Measurements from ENCODE around the gene FAM168A.

Gene FAM168A

GRCh38 chr11:73414977-73415651 is 182.8 kb downstream of the FAM168A start:
- peak; percentile 42 for DNase-seq (ENCODE audit: low read depth, low spot score)
- H3K4me3 ChIP-seq (ENCODE audit: low read length) = no peak overlapping the region

DNA sequence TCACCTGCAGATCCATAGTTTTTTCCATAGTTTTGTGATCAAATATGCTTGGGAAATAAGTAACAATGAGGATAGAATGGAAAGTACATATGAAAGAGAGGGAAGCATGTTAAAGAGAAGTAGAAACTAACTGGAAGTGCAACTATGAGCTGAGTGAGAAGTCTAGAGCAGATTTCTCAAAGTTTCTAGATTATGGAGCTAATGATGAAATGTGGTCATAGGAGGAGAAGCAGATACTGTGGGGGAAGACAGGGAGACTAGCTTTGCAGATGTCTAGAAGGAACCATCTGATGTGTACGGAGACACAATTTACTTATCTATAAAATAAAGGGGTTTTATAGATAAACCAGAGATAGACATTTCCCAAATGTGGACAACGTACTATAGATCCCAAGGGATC is 184.7 kb downstream of the FAM168A start:
- no peak for DNase-seq (ENCODE audit: low read depth, low spot score)
- no peak overlapping the region for H3K4me3 ChIP-seq (ENCODE audit: low read length)

DNA sequence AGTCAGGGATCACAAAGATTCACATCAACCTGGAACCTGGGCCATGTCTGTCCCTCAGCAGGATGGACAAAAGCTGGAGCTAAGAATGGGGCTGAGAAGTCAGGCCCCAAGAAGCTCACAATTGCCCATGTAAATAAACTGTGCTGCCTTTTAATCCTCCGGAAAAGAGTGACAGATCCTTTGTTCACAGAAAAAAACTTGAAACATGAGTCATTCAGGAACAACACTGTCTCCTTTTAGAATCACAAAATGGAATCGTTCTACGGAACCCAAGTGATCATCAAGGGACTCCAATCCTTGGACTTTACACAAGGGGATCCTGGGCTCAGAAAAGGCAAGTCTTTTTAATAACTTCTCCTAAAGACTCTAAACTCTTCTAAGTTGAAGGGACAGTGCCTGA is 185.6 kb downstream of the FAM168A start:
- no peak overlapping the region for H3K4me3 ChIP-seq (ENCODE audit: low read length)
- no peak for DNase-seq (ENCODE audit: low read depth, low spot score)

DNA sequence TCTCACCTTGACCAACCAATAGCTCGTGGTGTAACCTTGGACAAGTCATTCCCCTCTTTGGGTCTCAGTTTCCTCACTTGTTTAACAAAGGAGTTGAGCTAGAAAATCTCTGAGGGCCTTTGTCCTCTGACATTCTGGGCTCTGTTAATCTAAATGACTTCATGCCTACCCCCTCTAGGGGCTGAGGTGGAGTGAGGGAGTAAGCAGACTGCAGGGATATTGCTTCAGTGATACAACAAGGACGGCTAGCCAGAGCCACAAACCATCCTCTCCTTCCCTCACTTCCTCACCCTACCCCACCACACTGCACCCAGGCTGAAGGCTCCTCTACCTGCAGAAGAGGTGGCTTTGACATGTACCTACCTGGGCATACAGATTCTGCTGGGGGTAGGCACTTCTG is 186.9 kb downstream of the FAM168A start:
- DNase-seq (ENCODE audit: low read depth, low spot score) = no peak
- H3K4me3 ChIP-seq (ENCODE audit: low read length) = no peak overlapping the region

GRCh38 chr11:73410627-73411026 is 187.3 kb downstream of the FAM168A start:
- no peak for DNase-seq (ENCODE audit: low read depth, low spot score)
- no peak overlapping the region for H3K4me3 ChIP-seq (ENCODE audit: low read length)

DNA sequence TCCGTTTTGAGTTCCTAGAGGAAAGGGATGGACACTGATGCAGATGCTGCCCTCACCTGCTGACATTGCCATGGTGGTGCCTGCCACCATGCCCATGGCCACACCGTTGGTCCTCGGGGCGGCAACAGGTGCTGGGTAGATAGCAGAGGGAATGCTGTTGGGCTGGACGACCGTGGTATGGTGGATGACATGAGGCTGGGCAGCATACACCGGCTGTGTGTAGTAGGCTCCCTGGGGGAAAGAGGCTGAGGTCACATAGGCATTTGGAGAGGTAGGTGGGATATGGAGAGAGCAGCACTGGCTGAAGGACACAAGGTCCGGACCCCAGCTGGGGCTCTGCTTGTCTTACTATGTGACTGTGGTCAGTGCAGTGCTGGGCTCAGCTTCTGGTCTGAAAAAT is 188.5 kb downstream of the FAM168A start:
- DNase-seq (ENCODE audit: low read depth, low spot score) = no peak
- no peak overlapping the region for H3K4me3 ChIP-seq (ENCODE audit: low read length)

GRCh38 chr11:73406619-73407018 is 191.3 kb downstream of the FAM168A start:
- DNase-seq (ENCODE audit: low read depth, low spot score) = no peak
- no peak overlapping the region for H3K4me3 ChIP-seq (ENCODE audit: low read length)

- H3K4me3 ChIP-seq (ENCODE audit: low read length) = no peak overlapping the region
- no peak for DNase-seq (ENCODE audit: low read depth, low spot score)
These were observed 191.8 kb downstream of the FAM168A start for GRCh38 chr11:73406131-73406530.

GRCh38 chr11:73405146-73405510 is 192.8 kb downstream of the FAM168A start:
- no peak overlapping the region for H3K4me3 ChIP-seq (ENCODE audit: low read length)
- DNase-seq (ENCODE audit: low read depth, low spot score) = no peak

DNA sequence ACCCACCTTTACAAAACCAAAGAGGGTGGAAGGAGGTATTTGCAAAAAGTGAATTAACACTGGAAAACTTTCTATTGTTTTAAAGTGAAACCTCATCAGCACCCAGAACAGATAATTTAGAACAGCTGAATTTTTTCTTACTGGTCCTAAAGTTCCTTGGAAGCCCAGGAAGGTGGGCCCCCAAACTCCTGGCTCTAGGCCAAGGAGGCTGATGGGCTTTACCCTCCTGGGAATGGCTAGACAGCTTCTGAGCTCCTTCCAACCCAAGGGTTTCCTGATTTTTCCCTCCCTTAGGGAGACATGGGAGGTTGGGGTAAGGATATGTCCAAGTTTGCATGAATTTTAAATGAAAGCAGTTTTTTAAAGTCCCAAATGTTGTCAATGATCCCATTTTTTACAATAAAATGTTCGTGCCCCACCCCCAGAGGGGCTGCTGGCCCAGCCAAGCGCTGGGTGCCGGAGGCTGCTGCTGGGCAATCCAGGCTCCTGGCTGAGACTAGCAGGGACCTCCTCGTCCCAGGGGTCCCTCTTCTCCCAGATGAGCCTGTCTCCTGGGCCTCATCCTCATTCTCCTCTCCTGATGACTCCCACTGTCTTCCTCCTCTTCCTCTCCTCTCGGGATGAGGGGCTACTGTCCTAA is 193.3 kb downstream of the FAM168A start:
- no peak for DNase-seq (ENCODE audit: low read depth, low spot score)
- H3K4me3 ChIP-seq (ENCODE audit: low read length) = no peak overlapping the region

DNA sequence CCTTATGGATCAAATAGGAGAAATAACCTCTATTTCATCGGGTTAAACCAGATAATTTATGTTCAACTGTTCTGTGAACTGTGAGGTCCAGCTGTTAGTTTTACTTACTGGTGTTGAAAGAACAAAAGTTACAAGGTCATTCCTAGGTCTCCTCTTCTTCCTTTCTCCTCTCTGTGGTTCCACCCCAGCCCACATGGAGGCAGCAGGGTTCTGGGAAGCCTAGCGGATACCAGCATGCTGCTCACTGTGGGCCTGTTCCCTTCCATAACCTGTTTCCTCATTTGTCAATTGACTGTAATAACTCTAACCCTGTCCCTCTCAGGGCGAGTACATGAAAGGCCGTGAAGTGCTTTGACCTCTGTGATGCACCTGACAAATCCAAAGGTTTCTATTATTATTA is 193.9 kb downstream of the FAM168A start:
- DNase-seq (ENCODE audit: low read depth, low spot score) = no peak

DNA sequence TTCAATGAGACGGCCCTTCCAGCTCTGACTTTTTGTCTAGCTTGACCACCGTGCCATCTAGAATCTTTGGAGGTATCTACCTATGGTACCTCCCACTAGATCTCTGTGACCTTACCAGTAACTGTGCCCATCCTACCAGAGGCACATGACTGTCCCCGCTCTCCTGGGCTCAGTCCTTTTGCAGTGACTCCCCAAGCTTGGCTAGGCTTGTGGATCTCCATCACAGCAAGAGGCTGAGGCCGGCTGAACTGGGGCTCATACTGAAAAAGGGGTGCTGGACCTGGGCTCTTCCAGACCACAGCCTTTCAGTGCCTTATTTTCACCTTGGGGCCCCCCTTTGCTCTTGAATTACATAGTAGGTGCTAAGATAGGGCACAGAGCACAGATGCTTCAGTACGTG is 194.4 kb downstream of the FAM168A start:
- no peak overlapping the region for H3K4me3 ChIP-seq (ENCODE audit: low read length)

More for the DNA sequence above, 193.9 kb downstream of the FAM168A start:
- H3K4me3 ChIP-seq (ENCODE audit: low read length) = no peak overlapping the region

DNA sequence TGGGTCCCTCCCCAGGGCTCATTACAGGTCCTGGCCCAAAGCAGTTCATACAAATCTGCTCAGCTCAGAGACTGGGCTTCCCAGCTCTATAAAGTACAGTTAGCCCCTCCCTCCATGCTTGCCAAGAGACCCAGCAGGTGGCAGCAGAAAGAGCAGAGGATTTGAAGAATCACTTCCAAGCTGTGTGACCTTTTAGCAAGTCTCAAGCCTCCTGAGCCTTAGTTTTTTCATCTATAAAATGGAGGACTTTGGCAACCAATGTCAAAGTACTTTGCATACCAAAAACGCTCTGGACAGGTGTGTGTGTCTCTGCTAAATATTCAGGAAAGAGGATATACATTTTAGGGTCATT is 195.1 kb downstream of the FAM168A start:
- no peak overlapping the region for H3K4me3 ChIP-seq (ENCODE audit: low read length)
- DNase-seq (ENCODE audit: low read depth, low spot score) = peak; percentile 38

More for the DNA sequence above, 194.4 kb downstream of the FAM168A start:
- DNase-seq (ENCODE audit: low read depth, low spot score) = no peak

DNA sequence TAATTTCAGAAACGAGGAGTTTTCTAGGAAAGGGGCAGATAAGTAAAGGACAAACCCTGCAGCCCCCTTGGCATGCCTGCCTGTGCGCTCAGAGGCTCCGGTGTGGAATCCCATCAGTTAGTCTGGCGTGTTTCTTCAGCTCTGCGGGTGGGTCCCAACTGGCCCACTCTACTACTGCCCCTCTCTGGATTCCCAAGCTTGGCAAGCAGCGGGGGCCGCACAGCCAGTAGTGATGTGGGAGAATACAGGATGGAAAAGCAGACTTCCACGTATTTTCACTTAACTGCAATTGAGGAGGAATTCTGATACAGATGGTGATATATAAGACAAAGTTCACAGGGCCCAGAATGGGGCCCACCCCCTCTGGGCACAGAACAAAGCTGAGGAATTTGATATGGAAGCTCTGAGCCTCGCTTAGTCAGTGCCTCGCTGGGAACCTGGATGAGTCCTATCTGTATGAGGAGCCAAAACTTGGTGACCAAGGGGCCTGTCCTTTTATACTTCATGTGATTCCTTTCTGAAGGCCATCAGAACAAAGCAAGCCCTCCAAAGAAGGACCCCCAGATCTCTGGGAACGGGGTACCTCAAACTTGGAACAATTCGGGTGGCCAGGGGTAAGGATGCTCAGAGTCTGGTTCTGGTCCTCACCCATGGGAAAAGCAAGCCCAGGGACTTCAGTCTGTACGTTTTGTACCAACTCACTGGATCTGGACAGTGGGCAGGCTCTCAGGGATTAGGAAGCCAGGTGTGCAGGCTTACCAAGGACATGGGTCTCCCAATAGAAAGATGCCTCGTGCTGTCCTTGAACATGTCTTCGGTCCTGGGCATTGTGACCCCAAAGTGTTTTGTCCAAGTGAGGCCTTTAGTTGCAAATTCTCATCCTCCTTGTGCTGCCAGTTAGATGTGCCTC is 195.7 kb downstream of the FAM168A start:
- DNase-seq (ENCODE audit: low read depth, low spot score) = no peak
- H3K4me3 ChIP-seq (ENCODE audit: low read length) = no peak overlapping the region

DNA sequence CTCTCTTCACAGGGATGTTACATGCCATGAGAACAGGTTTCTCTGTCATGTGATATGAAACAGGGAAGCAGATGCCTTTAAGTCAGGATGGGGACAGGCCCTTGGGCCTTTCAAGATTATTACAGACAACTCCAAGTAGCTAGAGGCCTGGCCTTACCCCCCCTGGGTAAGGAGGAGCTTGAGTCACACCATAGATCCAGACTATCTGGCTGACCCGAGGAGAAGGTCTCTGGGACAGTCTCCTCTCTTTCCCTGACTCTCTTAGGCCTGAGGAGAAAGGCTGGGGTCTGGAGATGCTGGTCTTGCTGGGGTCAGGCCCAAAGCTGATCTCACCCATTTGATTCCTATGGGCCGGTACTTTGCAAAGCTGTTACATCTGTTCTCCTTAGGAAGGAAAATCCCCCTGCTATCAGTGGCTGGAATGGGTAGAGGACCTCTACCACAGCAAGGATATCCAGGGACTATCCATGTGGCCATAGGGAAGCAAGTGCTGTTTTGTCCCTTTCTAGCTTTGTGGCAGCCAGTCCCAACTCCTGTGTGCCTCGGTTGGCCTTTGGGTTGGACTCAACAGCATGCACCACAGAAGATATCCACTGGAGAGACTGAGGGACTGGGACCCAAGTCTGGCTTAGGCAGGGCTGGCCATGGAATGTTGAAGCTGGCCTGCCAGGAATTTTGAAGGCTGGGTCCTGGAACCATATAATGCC is 196.5 kb downstream of the FAM168A start:
- H3K4me3 ChIP-seq (ENCODE audit: low read length) = no peak overlapping the region
- DNase-seq (ENCODE audit: low read depth, low spot score) = no peak

GRCh38 chr11:73400293-73400692 is 197.6 kb downstream of the FAM168A start:
- no peak for DNase-seq (ENCODE audit: low read depth, low spot score)
- no peak overlapping the region for H3K4me3 ChIP-seq (ENCODE audit: low read length)

GRCh38 chr11:73399636-73400035 is 198.3 kb downstream of the FAM168A start:
- no peak overlapping the region for H3K4me3 ChIP-seq (ENCODE audit: low read length)
- no peak for DNase-seq (ENCODE audit: low read depth, low spot score)

DNA sequence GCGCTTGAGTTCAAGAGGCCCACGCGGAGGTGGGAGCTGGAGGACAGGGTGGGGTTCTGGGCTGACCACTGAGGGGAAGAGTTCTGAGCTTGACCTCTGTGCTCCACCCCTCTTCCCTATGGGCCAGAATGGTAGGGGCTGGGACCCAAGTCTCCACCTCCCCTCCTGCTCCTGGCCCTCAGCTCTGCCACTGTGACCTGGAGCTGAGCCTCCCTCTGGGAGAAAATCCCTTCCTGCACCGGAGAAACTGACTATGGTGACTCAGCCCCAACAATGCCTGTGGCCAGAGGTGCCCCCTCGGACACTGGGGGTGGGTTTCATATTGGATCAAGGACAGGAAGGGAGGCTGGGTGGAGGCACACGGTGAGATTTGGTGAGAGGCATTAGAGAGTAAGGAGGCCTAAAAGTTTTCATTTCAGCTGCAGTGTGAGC is 198.7 kb downstream of the FAM168A start:
- no peak overlapping the region for H3K4me3 ChIP-seq (ENCODE audit: low read length)
- no peak for DNase-seq (ENCODE audit: low read depth, low spot score)

DNA sequence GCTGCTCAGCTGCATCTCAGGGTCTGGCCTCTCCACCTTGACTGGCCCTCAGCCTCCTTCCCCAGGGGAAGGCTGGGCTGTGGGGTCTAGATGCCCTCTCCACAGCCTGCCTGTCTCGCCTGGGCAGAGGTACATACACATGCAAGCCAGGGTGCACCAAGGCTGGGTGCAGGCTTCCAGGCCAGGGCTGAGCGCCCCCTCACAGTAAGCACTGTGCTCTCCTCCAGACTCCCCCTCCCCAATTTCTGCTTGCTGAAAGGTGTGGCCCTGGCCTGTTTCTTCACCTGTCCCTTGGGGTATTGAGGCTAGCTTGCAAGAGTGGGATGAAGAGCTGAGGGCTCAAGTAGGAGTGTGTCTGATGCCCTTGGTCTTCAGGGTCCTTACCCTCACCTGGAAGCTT is 199.2 kb downstream of the FAM168A start:
- no peak overlapping the region for H3K4me3 ChIP-seq (ENCODE audit: low read length)
- no peak for DNase-seq (ENCODE audit: low read depth, low spot score)

- no peak for DNase-seq (ENCODE audit: low read depth, low spot score)
- H3K4me3 ChIP-seq (ENCODE audit: low read length) = no peak overlapping the region
These were observed 199.8 kb downstream of the FAM168A start for GRCh38 chr11:73398132-73398526.
